RWPE1 (cell line): Measurements from ENCODE around the gene KCNN3.

Experiments used
- CTCF ChIA-PET: fragments of 350-600 bp; sonication (Branson Sonifier 250); formaldehyde crosslinking; extraction: SDS; loops from one replicate; lab custom pipeline; 2021; lab: Yijun Ruan, JAX
- POLR2A ChIA-PET: fragments of 400-600 bp; formaldehyde crosslinking; extraction: SDS; loops from one replicate; lab custom pipeline; 2020; ENCODE audit warnings: antibody characterized with exemption; ENCODE audit not compliant: low non-redundant PET; lab: Yijun Ruan, JAX
- DNase-seq: peaks from one replicate; pipeline ENCODE4 v3.0.0; 2012; ENCODE audit warnings: low spot score
- H3K27ac ChIP-seq: fragments of 450-650 bp; 2 replicates; pipeline ENCODE4 v1.5.1; 2017
- TF ChIP-seq, protein P1 (sequence below): fragments of 450-650 bp; conservative IDR thresholded peaks from 2 replicates; pipeline ENCODE4 v1.5.1; 2017; ENCODE audit warnings: low read depth, mild to moderate bottlenecking

KCNN3 gene

DNA sequence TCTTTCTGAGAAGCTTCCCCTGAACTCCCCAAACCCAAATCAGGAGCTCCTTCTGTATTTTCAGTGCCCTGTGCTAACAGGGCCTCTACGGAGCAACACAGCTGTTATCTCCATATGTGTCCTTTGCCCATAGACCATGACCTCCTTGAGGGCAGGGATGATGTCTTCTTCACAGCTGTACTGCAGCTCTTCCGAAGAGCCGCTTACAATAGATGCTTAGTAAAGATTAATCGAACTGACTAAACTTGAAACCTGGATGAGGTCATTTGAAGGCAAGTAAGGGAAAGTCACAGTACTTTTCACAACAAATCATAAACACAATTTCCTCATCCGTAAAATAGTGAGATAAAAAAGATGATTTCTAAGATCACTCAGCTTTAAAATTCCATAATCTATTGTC, 4.4 kb upstream of the KCNN3 start:
- no peak overlapping the region for H3K27ac ChIP-seq
- no peak for DNase-seq
- POLR2A ChIA-PET: no interaction called here
- CTCF ChIA-PET: interaction anchor here (1.5 kb wide), 1 partner anchor 205 kb away, joined by 4 read pairs; no protein-coding TSS in a partner anchor
- TF ChIP-seq, protein P1, sequence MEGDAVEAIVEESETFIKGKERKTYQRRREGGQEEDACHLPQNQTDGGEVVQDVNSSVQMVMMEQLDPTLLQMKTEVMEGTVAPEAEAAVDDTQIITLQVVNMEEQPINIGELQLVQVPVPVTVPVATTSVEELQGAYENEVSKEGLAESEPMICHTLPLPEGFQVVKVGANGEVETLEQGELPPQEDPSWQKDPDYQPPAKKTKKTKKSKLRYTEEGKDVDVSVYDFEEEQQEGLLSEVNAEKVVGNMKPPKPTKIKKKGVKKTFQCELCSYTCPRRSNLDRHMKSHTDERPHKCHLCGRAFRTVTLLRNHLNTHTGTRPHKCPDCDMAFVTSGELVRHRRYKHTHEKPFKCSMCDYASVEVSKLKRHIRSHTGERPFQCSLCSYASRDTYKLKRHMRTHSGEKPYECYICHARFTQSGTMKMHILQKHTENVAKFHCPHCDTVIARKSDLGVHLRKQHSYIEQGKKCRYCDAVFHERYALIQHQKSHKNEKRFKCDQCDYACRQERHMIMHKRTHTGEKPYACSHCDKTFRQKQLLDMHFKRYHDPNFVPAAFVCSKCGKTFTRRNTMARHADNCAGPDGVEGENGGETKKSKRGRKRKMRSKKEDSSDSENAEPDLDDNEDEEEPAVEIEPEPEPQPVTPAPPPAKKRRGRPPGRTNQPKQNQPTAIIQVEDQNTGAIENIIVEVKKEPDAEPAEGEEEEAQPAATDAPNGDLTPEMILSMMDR: no peak

DNA sequence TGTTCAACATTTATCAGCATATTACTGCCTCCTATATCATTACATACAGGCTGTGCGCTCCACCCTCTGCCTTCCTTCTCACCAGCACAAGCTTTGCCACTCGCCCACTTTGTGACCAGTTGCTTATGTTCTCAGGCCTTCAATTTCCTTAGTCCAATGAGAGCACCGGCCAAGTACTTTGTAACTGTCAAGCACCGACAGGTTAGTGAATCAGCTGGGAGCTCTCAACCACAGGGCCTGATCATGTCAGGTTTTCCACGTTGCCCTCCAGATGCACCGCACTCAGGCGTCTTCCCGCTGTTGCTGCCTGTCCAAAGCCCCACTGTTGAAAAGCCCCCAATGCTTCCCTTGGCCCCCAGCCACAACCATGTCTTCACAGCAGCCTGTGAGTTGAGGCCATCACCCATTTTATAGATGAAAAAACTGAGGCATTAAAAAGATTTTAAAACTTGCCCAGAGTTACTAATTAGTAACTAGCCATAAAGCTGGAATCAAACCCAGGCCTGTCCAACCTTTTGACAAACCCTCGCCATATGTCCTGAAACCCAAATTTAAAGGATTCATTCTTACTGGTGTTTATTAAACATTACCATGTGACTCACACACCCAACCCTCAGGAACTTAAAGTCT, 3.4 kb upstream of the KCNN3 start:
- ChIA-PET CTCF (interaction anchor here (0.5 to 1.5 kb wide), 4 partner anchors 11 to 204 kb away, joined by 3 to 5 read pairs (median 4); partner anchors contain the start of gene PMVK), POLR2A (no interaction called here)
- TF ChIP-seq, protein P1: no peak
- no peak overlapping the region for H3K27ac ChIP-seq
- no peak for DNase-seq

DNA sequence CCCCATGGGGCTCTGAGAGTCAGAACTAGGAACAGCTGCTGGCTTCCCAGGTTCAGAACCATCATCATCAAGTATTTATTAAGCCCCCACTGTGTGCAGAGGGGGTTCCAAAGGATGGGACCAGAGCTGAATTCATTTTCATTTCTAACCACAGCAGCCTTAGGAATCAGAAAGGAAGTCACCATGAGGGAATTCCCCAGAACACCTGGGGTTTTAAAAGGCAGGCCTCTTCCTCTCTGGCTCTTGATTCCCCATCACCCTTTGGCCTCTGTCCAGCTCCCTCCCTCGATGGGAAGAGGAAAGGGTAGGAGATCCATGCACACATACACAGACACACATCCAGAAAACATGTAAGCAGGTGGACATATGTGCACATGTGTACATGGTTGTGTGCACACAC, 1.3 kb upstream of the KCNN3 start:
- ChIA-PET POLR2A (no interaction called here), CTCF (no interaction called here)
- no peak for DNase-seq
- H3K27ac ChIP-seq: no peak overlapping the region
- TF ChIP-seq, protein P1: no peak

DNA sequence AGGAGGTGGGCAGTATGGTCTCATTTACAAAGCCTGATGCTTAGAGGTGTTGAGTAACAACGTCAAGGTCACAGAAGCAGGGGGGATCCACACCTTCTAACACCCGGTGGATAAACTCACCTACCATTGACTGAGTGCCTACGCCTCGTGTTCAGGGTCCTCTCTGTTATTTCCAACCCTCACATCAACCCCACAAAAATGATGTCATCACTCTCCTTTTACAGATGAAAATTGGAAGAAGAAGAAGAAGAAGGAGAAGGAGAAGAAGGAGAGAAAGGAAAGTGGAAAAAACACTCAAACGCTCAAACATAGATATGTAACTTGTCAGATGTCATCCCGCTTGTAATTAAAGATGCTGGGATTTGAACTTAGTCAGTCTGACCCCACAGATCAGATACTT, 653 bp upstream of the KCNN3 start:
- ChIA-PET CTCF (interaction anchor here (0.8 kb wide), 1 partner anchor 201 kb away, joined by 3 read pairs; no protein-coding TSS in a partner anchor), POLR2A (no interaction called here)
- DNase-seq: no peak
- no peak overlapping the region for H3K27ac ChIP-seq
- TF ChIP-seq, protein P1: no peak

DNA sequence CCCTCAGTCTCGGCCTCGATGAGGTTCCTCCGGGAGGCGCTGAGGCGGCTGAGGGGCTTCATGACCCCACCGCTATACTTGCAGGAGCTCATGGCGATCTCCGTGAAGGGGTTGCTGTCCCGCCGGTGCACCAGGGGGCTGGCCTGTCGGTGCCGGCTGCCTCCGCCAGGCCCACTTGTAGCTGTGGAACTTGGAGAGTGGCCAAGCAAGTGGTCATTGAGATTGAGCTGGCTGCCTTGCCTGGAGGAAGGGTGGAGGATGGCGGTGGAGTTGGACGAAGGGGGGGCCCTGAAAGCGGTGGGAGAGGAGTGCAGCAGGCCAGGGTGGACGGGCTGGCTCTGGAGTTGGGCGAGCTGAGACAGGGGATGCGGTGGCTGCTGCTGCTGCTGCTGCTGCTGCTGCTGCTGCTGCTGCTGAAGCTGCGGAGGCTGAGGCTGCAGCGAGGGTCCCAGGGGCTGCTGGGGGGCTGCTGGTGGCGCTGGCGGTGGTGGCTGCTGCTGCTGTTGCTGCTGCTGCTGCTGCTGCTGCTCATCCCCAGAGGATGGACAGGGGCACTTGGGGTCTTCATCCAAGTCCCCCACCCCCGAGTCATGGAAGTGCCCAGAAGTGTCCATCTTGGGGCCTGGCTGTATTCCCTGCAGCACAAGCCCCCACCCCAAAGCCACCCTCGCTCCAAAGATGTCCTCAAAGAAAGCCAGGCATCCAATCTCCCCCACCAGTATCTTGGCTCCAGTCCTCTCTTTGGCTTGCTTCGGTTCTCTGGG, 548 bp downstream of the KCNN3 start:
- DNase-seq: no peak
- ChIA-PET POLR2A (interaction anchor here (0.6 kb wide), 1 partner anchor 198 kb away, joined by 3 read pairs; no protein-coding TSS in a partner anchor), CTCF (interaction anchor here (0.5 to 1.3 kb wide), 4 partner anchors 9 to 1174 kb away, joined by 3 to 5 read pairs (median 4); no protein-coding TSS in a partner anchor)
- TF ChIP-seq, protein P1: no peak
- no peak overlapping the region for H3K27ac ChIP-seq

DNA sequence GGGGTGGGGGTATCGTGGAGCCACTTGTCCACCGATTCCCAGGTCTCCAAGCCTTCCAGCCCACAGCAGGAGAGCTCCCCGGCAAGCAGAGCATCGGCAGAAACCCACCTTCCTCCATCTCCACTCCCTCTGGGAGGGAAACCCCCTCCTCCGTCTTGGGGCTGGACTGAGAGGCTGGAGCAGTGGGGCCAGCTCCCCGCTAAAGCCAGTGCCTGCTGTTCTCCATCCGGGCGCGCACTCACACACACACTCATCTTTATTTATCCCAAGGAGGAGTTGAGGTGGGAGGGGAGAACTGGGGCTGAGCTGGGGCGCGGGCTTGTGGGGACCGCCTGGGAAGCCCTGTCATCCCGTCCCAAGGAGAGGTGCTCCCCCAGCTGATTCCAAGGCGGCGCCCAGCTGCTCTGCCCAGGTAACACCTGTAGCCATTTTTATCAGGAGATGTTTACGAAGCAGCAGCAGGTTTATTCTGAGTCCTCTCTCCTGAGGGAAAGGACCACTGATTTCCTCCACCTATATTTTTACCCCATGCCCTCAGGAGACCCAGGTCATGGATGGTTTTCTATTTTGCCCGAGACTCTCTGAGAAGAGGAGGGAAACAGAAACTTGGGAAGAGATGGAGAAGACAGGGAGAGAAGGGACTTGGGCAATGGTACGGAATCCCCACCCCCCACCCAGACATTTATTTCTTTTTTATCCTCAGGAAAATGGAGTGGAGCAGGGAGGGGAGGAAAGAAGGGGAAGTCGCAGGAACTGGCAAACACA, 2.1 kb downstream of the KCNN3 start:
- ChIA-PET CTCF (interaction anchor here (0.8 to 1.3 kb wide), 2 partner anchors 10 to 20 kb away, joined by 3 to 5 read pairs; no protein-coding TSS in a partner anchor), POLR2A (no interaction called here)
- TF ChIP-seq, protein P1: no peak
- DNase-seq: no peak
- H3K27ac ChIP-seq: no peak overlapping the region
